A673 (cell line): ENCODE results near the gene ZNF524. TPM values are rescaled to one million over a fixed set of nuclear protein-coding genes. Genes with fewer than 3 reads are reported as not detected.

Experiments used
- BruUV-seq: library from RNA; stranded (reverse); fragments of 400-500 nt; replicated peaks from 2 replicates; lab custom pipeline; 2021; lab: Mats Ljungman, UMichigan
- CTCF ChIA-PET: fragments of 300-600 bp; sonication (Branson Sonifier 250); formaldehyde crosslinking; loops from one replicate; lab custom pipeline; 2022; ENCODE audit warnings: antibody characterized with exemption; lab: Charles Lee
- POLR2A ChIA-PET: fragments of 300-600 bp; sonication (Branson Sonifier 250); formaldehyde crosslinking; loops from one replicate; lab custom pipeline; 2022; ENCODE audit warnings: antibody characterized with exemption; ENCODE audit not compliant: low non-redundant PET; lab: Charles Lee
- DNase-seq: peaks from one replicate; pipeline ENCODE4 v3.0.0-alpha.2; 2015; ENCODE audit warnings: low spot score
- H3K27ac ChIP-seq: fragments of 200-600 bp; sonication (generic); 2 replicates; pipeline ENCODE4 v1.5.1; 2016; ENCODE audit warnings: mixed run types, low read depth, mild to moderate bottlenecking, mixed read lengths, antibody characterized with exemption, low read length; ENCODE audit not compliant: poor library complexity, severe bottlenecking
- H3K27me3 ChIP-seq: fragments of 200-600 bp; sonication (generic); replicated peaks from 2 replicates; pipeline ENCODE4 v1.6.1; 2017; ENCODE audit warnings: mixed run types, low read depth, mild to moderate bottlenecking, mixed read lengths, antibody characterized with exemption, low read length; ENCODE audit not compliant: insufficient read depth, poor library complexity
- H3K36me3 ChIP-seq: fragments of 200-600 bp; sonication (generic); 2 replicates; pipeline ENCODE4 v1.6.1; 2016; ENCODE audit warnings: mixed run types, mild to moderate bottlenecking, mixed read lengths, antibody characterized with exemption, low read length; ENCODE audit not compliant: insufficient read depth, poor library complexity, severe bottlenecking
- H3K4me1 ChIP-seq: fragments of 200-600 bp; sonication (generic); 2 replicates; pipeline ENCODE4 v1.6.1; 2017; ENCODE audit warnings: mixed run types, mild to moderate bottlenecking, mixed read lengths, antibody characterized with exemption, low read length; ENCODE audit not compliant: insufficient read depth, poor library complexity, severe bottlenecking
- H3K4me3 ChIP-seq: fragments of 200-600 bp; sonication (generic); 2 replicates; pipeline ENCODE4 v1.5.1; 2016; ENCODE audit warnings: low read depth, mixed run types, mild to moderate bottlenecking, mixed read lengths, low read length; ENCODE audit not compliant: poor library complexity, severe bottlenecking
- H3K9me3 ChIP-seq: fragments of 200-600 bp; sonication (generic); 2 replicates; pipeline ENCODE4 v1.6.1; 2016; ENCODE audit warnings: mixed run types, low read depth, mild to moderate bottlenecking, mixed read lengths, antibody characterized with exemption, low read length; ENCODE audit not compliant: poor library complexity, severe bottlenecking
- CTCF ChIP-seq: fragments of 300-800, 200-600 bp; sonication (generic); conservative IDR thresholded peaks from 2 replicates; pipeline ENCODE4 v1.5.1; 2017; ENCODE audit warnings: low read depth, mild to moderate bottlenecking, antibody characterized with exemption, low read length, moderate library complexity, mixed read lengths
- EZH2 ChIP-seq: fragments of 200-600 bp; sonication (generic); IDR thresholded peaks from 2 replicates; pipeline ENCODE4 v1.6.1; 2017; ENCODE audit warnings: borderline replicate concordance, low read depth, mild to moderate bottlenecking, mixed read lengths, antibody characterized with exemption, low read length; ENCODE audit not compliant: poor library complexity, severe bottlenecking
- intact Hi-C: fragments of 100-400 bp; cut with micrococcal nuclease; formaldehyde crosslinking; loops from one replicate; pipeline ENCODE4 v1.10.0; 2022; ENCODE audit not compliant: unreplicated experiment
- total RNA-seq: library from RNA; stranded (reverse); gene quantifications from 2 replicates; pipeline ENCODE4 v1.2.3, GENCODE V29; 2021

ZNF524 gene
- total RNA-seq, 1 experiment from 2014 or later = 7.5 TPM

- no peak overlapping the region for H3K27ac ChIP-seq
- H3K4me3 ChIP-seq = no peak overlapping the region
- no peaks in the 10 kb centered on the region for H3K36me3 ChIP-seq
- H3K27me3 ChIP-seq = no peaks in the 10 kb centered on the region
- intact Hi-C loops = no loop called here
- peaks cover 19% of the 10 kb centered on the region for H3K4me1 ChIP-seq
- DNase-seq = no peak
- BruUV-seq = no TSS peak
- no peak for TF ChIP-seq EZH2
- TF ChIP-seq CTCF = no peak
- ChIA-PET CTCF (interaction anchor here (0.7 kb wide), 1 partner anchor 17 kb away, joined by 3 read pairs; no protein-coding TSS in a partner anchor), POLR2A (interaction anchor here (0.7 kb wide), 1 partner anchor 36 kb away, joined by 3 read pairs; no protein-coding TSS in a partner anchor)
- H3K9me3 ChIP-seq = no peaks in the 10 kb centered on the region
Measured at GRCh38 chr19:55637534-55637933, 37.4 kb downstream of the ZNF524 start.

- Histone ChIP-seq H3K4me3 (no peak overlapping the region), H3K27me3 (no peaks in the 10 kb centered on the region), H3K27ac (no peak overlapping the region), H3K36me3 (no peaks in the 10 kb centered on the region), H3K4me1 (peaks cover 26% of the 10 kb centered on the region), H3K9me3 (no peaks in the 10 kb centered on the region)
- ChIA-PET CTCF (interaction anchor here (0.5 to 0.7 kb wide), 2 partner anchors 14 to 300 kb away, joined by 3 to 10 read pairs; partner anchors contain the start of gene ZNF784), POLR2A (no interaction called here)
- intact Hi-C loops = no loop called here
- TF ChIP-seq CTCF (peak; percentile 67), EZH2 (no peak)
- BruUV-seq = no TSS peak
- DNase-seq = peak; percentile 87
Measured at GRCh38 chr19:55638864-55639359, 38.8 kb downstream of the ZNF524 start.

GRCh38 chr19:55640043-55640576 is 40.0 kb downstream of the ZNF524 start:
- peak overlapping the region; percentile 90 for H3K27ac ChIP-seq
- DNase-seq = peak; percentile 85
- ChIA-PET CTCF (interaction anchor here (0.6 to 1.0 kb wide), 2 partner anchors 16 to 499 kb away, joined by 3 to 9 read pairs; partner anchors contain the start of gene ZNF784), POLR2A (interaction anchor here (0.5 kb wide), 1 partner anchor 14 kb away, joined by 3 read pairs; no protein-coding TSS in a partner anchor)
- no peaks in the 10 kb centered on the region for H3K27me3 ChIP-seq
- peaks cover 28% of the 10 kb centered on the region for H3K4me1 ChIP-seq
- intact Hi-C loops = no loop called here
- TF ChIP-seq CTCF (peak; percentile 58), EZH2 (no peak)
- BruUV-seq = TSS peak; percentile 38
- peak overlapping the region; percentile 81 for H3K4me3 ChIP-seq
- H3K36me3 ChIP-seq = peaks cover 8% of the 10 kb centered on the region
- H3K9me3 ChIP-seq = no peaks in the 10 kb centered on the region
